ENCODE measurements around the gene EIF4B.

DNA sequence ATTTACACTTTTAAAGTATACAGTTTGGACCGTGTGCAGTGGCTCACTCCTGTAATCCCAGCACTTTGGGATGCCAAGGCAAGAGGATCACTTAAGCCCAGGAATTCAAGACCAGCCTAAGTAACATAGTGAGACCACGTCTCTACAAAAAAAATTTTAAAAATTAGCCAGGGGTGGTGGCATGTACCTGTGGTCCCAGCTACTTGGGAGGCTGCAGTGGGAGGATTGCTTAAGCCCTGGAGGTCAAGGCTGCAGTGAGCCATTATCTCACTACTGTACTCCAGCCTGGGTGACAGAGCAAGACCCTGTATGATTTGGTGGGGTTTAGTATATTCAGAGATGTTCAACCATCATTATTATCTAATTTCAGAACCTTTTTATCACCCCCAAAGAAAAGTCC, 4.7 kb downstream of the EIF4B start:
- TF ChIP-seq CTCF (IDR thresholded peaks at IDR 0.05), result no peak
- TF ChIP-seq POLR2AphosphoS5 (IDR thresholded peaks at IDR 0.05), result no peak
- TF ChIP-seq EP300 (IDR thresholded peaks at IDR 0.05), result no peak

All from suprapubic skin (tissue), 4 donors.